Measurements from ENCODE around the gene LRRN1.
"Not testable (repeated sequence)": the region's sequence is repeated elsewhere in the genome, so short reads cannot be mapped to it uniquely, and the experiment has no call there.

LRRN1 gene

DNA sequence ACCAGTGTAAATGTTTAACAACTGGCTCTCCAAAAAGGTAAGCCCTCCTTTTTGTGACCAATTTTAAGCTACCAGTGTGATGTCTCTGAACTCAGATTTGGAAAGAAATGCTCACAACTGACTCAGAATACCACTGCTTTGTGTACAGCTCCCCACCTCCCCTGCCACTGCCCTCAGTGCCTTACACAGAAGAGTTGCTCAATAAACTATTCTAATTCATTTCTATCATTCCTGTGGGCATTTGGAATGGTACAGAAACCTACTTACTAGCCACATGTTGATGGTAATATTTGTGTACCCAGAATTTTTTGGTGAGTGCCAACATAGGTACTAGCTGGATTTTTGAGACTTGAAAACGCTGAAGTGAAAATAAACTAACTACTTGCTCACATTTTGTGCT, 16.0 kb downstream of the LRRN1 start:
- no peak for DNase-seq

DNA sequence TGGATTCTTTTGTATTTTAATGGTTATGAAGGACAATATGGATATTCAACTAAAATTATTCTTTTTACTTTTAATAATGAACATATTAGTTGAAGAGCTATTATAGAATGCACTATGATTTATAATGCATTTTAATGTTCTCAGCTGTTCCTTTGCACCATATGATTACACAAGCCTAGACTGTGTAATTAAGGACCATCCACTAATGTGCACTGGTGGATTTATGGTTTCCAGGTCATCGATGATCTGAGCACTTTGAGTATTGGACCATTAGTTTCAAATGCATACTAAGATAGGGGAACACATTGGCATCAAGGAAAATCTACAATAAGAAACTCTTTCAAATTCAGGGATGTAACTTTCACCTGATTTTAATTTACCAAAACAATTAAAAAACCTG, 16.8 kb downstream of the LRRN1 start:
- no peak for DNase-seq

DNA sequence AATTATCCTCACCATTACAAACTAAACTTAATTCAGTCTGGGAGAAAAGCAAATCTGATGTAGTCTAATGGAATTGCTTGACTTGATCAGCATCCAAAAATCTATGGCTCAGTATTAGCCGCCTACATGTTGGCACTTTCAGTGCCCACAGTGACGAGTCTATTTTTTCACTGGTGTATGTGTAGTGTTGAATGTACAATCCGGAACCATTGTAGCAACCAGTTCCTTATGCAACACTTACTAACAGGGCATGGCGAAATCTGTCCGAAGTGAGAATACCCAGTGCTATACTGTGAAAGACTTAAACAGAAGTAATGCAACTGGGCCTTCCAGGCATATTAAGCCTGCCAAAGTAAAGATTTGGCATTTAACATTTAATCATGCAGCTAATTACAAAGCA, 18.6 kb downstream of the LRRN1 start:
- no peak for DNase-seq

DNA sequence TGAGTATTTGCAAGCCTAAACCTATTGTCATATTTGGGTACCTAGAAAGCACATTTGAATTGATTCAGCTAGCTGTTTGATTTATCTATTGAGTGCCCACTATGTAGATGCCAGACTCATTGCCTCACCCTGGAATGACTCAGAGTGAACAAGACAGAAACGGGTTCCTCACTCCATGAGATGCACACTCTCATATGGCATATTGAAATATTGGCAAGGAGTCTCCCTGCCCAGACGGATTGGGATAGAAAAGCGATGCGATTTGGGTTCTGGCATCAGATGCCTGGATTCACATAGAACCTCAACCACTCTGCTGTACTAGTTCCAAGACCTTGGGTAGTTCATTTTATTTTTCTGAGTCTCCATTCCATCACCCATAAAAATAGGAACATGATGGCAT, 22.5 kb downstream of the LRRN1 start:
- no peak for DNase-seq

DNA sequence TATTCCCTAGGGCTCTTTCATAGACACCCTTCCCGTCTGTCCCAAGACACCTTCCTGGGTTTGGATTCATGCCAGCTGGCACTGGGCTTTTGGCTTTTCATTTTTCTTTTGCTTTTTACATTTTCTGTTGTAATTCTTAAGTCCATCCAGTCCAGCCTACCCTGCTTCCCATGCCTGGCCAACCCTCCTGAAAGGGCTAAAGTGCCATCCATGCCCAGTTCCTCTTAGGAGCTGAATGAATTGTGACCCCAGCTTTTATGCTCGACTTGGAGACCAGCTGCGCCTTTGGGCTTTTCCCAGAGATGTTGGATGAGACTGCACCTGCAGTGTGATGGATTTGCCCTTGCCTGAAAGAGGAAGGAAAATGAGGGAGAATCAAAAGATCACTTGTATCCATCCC, 25.8 kb downstream of the LRRN1 start:
- DNase-seq = no peak

DNA sequence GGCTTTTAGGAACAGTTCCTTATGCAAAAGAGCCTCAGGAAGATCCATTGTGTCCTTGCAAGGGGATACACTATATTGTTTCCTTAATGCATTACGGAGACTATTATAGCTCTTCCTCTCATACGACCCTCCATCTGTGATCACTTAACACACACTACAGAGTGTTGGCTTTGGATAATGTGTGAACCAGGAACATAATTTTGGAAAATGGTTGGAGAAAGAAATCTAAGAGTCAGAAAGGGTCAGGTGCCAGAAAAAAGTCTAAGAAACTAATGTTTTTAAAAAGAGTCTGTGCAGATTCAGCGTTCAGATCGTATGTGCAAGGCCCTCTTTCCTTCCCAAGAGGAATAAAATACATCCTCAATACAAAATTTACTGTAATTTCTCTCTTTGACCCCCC, 27.3 kb downstream of the LRRN1 start:
- no peak for DNase-seq

DNA sequence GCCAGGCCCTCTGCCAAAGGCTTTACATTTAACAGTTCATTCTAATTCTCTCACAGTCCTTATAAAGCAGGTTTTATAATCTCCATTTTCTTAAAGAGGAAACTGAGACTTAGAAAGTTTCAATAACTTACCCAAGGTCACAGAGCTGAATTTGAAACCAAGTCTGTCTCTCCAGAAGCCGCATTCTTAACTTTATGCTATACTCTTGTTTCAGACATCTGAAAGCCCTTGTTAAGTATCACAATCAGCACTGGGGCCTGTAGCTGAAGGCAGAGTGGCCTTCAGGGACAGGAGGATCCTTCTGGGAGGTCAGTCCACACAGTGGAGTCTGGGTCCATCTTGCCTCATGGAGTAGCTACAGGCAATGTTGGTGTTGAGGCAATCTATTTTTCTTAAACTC, 27.9 kb downstream of the LRRN1 start:
- no peak for DNase-seq

DNA sequence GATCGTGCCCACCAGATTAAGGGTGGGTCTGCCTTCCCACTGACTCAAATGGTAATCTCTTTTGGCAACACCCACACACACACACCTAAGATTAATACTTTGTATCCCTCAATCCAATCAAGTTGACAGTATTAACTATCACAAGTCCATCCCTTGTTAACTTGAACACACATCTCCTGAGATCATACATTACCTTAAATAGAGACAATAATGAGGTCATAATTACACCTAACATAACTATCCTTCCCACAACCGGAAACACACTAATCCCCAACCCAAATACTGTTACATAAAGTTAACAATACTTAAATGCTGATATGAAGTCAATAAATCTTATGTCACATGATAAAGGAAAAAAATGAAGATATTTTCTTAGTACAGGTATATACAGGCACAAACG, 29.2 kb downstream of the LRRN1 start:
- DNase-seq = not testable (repeated sequence)

DNA sequence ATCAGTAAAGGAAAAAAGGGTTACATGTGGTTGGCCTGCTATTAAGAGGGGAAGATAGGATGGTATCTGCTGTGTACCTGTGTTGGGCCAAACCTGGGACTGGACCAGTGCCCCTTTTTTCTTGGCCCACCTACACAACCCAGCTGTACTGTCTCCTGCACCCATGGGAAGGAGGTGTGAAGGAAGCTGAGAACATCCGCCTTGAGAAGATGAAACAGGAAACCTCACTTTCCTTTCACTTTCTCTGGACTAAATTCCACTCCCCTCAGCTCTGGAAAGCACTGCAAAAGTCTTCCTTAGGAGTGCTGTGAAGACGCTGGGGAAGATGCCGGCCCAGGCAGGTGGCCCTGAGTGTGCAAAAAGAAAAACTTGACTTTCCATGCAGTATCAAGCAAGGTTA, 37.6 kb downstream of the LRRN1 start:
- DNase-seq = no peak

DNA sequence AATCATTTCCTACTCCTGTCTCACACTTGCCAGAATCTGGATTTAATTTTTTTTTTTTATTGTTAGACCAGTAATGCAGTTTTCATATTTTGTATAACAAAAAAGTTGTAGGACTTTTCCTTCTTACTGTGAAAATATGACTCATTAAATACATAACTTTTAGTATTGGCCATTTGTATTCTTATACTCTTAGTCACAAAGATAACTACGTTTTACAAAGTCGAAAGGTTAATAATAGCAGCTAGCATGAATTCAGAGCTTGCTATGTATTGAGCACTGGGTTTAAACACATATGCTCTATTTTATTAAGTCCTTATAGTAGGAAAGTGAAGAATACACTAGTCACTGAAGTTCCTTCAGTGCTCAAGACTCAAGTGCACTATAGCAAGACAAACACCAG, 43.1 kb downstream of the LRRN1 start:
- no peak for DNase-seq

DNA sequence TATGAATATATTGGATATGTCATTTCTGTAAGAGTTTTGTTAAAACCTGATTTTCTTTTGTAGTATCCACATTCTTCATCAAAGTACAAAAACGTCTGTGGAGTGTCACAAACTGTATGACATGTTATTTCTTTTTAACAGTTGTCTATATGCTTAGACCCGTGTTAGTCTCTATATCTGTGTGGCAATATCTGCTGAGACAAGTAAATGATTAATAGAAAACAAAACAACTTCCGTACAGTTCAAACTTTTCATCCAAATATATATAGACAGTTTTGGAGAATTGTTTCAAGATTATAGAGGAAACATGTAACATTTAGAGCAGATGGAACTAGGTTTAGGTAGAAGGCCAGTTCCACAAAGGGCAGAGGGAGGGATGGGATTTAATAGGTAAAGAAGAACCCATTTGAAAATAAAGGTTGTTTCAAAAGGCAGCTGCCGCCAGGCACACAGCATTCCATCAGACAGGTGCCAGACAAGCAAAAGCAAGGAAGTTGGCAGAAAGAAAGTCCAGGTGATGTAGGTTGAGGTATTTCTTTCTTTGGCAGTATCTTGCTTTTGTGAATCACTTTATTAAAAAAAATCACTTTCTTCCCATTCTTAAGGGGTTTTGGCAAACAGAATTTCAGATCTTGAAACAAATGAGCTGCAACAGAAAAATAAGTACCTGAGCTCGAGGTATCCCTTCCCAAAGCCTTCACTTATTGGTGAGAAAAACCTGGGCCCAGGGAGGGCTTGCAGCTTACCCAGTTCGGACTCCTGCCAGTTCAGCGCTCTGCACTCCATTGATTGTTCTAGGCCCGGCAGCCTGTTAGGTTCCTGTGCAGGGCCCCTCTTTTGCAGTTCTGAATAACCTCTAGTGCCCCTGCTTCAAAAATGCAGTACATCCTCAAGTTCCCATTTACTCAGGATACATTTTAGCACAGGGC, 49.0 kb downstream of the LRRN1 start:
- no peak for DNase-seq

DNA sequence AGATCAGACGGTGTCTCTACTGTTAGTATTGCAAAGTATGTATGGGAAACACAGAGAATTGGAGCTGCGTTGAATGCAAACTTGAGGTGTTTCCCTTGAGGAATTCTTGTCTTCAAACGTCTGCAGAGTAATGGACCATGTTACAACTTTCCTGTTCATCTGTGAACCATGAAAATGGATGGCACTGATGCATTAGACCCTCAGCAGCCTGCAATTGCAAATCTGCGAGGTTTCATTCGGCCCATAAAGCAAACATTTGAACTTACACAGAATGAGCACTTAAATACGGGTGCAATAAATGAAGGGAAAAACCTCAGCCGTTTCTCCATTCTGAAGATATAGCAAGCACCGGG, 49.7 kb downstream of the LRRN1 start:
- DNase-seq = no peak

DNA sequence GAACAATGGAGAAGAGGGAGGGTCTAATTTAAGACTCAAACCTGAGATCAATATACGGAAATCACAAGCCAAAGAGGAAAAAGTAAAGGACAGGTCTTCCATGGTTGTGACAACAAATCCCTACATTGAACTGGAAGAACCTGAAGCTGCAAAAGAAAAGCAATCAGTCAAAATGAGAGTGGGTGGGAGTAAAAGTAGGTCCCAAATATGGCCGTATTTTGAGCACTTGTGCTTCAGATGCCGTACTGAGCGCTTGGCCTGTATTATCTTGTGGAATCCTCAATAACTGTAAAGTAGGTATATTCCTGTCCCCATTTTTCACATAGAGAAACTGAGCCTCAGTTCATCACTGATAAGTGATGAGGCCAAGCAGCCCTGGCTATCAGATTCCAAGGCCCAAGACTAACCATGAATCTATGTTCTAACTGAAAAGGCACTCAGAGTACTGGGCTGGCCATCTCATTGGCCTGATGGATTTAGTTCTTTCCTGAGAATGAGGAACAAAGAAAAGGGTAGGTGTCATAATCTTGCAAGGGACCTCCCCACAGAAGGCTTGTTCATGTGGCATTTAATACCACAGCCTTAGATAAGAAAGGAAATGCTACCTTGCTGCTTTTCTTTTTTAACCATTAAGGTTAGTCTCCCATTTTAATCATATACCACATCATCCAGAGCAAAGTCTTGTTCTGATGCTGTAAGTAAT, 52.5 kb downstream of the LRRN1 start:
- DNase-seq = no peak

DNA sequence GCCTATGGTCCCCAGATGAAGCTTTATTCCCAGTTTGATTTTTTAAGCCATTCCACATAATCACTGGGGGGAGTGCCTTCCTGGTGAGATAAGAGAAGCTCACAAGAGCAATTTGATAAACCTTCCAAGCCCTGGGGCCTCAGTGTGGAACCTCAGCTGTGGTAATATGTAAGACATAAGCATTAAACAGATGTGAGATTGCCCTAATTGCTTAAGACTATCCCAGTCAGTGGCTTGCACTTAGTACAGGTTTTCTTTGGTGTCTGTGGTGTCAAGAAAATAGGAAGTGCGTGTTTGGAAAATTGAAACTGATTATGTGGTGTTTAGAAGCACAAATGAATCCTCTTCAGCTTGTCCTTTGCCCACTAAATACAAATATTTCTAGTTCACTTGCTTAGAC, 54.3 kb downstream of the LRRN1 start:
- no peak for DNase-seq

DNA sequence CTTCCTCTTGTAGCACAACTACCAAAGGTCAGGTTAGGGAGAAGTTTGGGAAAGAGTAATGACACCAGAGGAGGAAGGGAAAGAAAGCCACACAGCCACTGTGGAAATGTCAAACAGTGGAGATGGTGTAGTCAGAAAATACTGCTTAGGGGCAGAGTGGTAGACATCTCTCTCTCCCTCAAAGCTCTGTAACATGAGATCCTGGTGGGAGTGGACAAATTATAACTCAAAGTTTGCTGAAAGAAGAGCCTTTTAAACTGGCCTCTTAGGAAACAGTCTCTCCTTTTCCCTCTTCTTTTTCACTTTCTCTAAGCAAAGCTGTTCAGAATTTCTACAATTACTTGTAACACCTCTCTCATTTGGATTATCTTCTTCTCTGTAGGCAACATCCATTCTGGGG, 55.8 kb downstream of the LRRN1 start:
- DNase-seq = no peak

DNA sequence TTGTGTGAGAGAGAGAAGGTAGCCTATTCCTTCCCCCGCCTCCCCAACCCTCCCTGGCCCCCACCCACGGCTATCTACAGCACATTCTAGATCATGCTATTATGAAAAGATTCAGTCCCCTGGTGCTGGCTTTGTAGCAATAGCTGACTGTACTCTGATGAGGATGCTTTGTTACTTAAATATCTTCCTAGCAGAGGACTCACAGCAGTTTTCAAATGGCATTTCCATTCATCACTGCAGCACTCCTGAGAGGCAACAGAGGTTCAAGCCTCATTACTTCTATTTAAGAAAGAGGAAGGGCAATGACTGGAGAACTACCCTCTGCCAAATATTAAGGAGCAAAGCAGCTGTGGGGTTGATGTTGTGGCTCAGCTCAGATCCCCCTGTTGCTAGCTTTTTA, 61.0 kb downstream of the LRRN1 start:
- no peak for DNase-seq

DNA sequence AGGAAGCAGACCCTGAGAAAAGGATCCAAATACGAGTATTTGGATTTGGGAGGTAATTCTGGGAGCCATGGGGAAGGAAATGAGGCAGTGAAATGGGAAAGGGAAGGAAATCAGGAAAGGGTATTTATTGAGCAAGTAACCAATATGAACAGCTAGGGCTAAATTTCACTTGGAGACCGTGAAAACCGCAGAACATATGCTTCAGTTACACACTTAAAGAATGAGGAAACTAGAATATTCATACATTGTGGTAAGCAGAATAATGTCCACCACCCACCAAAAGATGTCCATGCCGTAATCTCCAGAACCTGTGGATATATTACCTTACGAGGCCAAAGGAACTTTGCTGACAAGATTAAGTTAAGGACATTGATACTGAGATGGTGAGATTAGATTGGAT, 63.3 kb downstream of the LRRN1 start:
- no peak for DNase-seq

DNA sequence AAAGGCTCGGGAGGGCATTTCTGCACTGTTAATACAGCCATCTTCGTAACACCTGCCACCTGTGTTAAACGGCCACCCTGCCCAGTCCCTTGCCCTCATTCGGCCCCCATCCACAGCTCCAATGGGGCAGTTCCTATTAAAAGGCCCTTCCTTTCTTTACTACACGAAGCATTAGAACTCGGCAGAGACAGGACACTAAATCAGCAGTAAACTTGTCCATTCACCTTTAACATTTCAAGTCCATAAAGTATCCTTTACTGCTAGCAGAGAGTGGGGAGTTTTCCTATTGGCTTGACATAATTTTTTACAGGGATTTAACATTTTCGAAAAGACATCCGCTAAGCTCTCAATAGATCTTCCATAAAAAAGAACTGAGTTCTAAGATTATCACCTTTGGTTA, 76.3 kb downstream of the LRRN1 start:
- DNase-seq = no peak

DNA sequence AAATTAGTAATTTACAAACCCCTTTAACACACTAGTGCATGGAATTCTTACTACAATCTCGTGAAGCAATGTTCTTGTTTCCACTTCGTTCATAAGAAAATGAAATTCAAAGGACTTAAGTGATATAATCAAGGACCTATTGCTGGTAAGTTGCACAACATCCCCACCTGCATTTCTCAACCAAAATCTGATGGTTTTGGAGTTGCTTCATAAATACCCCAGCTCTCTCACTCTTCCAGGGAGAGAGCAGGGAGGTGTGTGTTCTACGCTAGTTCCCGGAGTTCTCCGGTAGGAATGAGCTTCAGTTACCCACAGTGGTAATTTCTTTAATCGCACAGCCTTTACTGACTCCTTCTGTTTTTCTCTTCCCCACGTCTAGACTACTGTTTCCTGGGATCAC, 81.8 kb downstream of the LRRN1 start:
- no peak for DNase-seq

DNA sequence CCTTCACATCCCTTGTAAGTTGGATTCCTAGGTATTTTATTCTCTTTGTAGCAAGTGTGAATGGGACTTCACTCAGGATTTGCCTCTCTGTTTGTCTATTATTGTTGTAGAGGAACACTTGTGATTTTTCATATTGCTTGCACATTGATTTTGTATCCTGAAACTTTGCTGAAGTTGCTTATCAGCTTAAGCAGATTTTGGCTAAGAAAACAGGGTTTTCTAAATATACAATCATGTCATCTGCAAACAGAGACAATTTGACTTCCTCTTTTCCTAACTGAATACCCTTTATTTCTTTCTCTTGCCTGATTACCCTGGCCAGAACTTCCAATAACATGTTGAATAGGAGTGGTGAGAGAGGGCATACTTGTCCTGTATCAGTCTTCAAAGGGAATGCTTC, 88.1 kb downstream of the LRRN1 start:
- DNase-seq = not testable (repeated sequence)

DNA sequence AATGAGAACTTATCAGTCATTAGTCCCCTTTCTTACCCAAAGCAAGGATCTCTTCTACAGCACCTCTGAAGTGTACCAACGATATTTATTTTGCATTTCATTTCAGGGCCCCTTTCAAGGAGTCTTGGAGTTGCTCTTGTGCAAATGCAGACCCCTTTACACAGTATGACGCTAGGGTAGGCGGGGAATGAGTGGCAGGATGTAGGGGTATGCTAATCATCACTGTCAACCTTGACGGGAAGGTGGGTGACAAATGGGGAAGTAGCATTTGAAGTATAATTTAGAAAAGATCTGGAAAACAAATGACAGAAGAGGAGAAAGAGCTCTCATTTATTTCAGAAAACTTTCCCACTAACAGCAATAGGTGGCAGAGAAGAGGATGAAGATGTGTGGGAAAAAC, 94.4 kb downstream of the LRRN1 start:
- no peak for DNase-seq

Data from NCI-H1048 (cell line).